ENCODE results near the gene GPSM3. TPM values are rescaled to one million over a fixed set of nuclear protein-coding genes. Genes with fewer than 3 reads are reported as not detected.

GPSM3 gene
- total and polyA plus RNA-seq, 2 of the 13 experiments (the other 11 are each of a cell fraction or from before 2014, with no cell fraction given): 0.18 to 6.2 TPM

- TF ChIP-seq ZNF788 (CRISPR knock-in tag; IDR thresholded peaks at IDR 0.05; ENCODE audit: borderline replicate concordance) (0 out of 2 replicates have a peak, but pooled peaks have one; percentile 31), ZNF7 (CRISPR knock-in tag; IDR thresholded peaks at IDR 0.05) (no peak), RAD21 (CRISPR knock-in tag; IDR thresholded peaks at IDR 0.05) (peak; percentile 97), NAIF1 (CRISPR knock-in tag; IDR thresholded peaks at IDR 0.05; ENCODE audit: borderline replicate concordance) (peak; percentile 2; the same call in 1 of the 2 replicates), HMG20B (CRISPR knock-in tag; conservative IDR thresholded peaks at IDR 0.05) (no peak), NR2C2 (CRISPR knock-in tag; IDR thresholded peaks at IDR 0.05; ENCODE audit: borderline replicate concordance) (no peak), PHF8 (CRISPR knock-in tag; IDR thresholded peaks at IDR 0.05) (no peak; the same call in 1 of the 2 replicates), PRDM15 (CRISPR knock-in tag; IDR thresholded peaks at IDR 0.05) (no peak), ZNF207 (IDR thresholded peaks at IDR 0.05; ENCODE audit: borderline replicate concordance) (no peak), ZNF629 (CRISPR knock-in tag; conservative IDR thresholded peaks at IDR 0.05) (no peak), ZBTB7A (CRISPR knock-in tag; IDR thresholded peaks at IDR 0.05) (no peak; the same call in 1 of the 2 replicates), KMT2B (CRISPR knock-in tag; IDR thresholded peaks at IDR 0.05) (no peak), ZBTB33 (CRISPR knock-in tag; IDR thresholded peaks at IDR 0.05) (no peak; the same call in 1 of the 2 replicates)
- TF ChIP-seq, protein P1, sequence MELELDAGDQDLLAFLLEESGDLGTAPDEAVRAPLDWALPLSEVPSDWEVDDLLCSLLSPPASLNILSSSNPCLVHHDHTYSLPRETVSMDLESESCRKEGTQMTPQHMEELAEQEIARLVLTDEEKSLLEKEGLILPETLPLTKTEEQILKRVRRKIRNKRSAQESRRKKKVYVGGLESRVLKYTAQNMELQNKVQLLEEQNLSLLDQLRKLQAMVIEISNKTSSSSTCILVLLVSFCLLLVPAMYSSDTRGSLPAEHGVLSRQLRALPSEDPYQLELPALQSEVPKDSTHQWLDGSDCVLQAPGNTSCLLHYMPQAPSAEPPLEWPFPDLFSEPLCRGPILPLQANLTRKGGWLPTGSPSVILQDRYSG (CRISPR knock-in tag; IDR thresholded peaks at IDR 0.05): no peak
These were observed 37.8 kb downstream of the GPSM3 start (continued) for GRCh38 chr6:32154514-32155161.
